PFSK-1 (cell line): ENCODE measurements around the gene DTX4.

ENCODE experiments used
- POLR2AphosphoS5 ChIP-seq: IDR thresholded peaks from 2 replicates; pipeline ENCODE4 v1.6.1; 2012; ENCODE audit warnings: low read depth, mild to moderate bottlenecking, control low read depth, low read length, moderate library complexity
- TAF1 ChIP-seq: IDR thresholded peaks from 2 replicates; pipeline ENCODE4 v1.6.1; 2012; ENCODE audit warnings: low read length, control low read depth, borderline replicate concordance; ENCODE audit not compliant: insufficient read depth

DNA sequence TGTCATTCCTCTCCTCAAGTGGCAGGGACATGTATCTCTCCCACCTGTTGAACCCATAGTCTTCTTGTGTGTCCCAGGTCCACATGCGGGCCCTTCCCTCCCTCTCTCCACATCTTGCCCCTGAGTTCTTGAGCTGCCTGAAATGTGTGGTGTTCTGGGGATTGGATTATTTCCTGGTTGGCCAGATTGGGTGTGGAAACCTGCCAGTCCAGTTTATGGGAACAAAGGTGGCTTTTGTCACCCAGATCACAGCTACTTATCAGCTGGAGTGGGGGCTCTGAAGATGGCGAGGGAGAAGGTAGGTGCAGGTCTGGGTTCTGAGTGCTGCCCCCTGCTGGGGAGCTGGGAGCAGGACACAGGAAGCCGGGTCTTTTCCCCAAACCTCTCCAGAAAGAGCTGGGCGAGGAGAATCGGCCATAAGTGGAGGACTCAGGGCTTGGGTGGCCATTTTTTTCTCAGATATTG is 14.2 kb downstream of the DTX4 start:
- TF ChIP-seq POLR2AphosphoS5 (no peak), TAF1 (no peak)
